Peyer's patch (tissue), 4 donors: ENCODE results near the gene EREG.

Source experiments
- POLR2A ChIP-seq, 2 donors: fragments of 450-650 bp; IDR thresholded peaks; one replicate each; pipeline ENCODE4 v1.5.1; 2017; ENCODE audit warnings: antibody characterized with exemption in 2 of 2, mild to moderate bottlenecking in 2 of 2, moderate library complexity in 2 of 2
- TF ChIP-seq, protein P1 (sequence below), 6 experiments: fragments of 450-650 bp in 4 of 6; fragments of 200-600 bp in 2 of 6; sonication (generic) in 1 of 6; IDR thresholded peaks; one replicate each; pipeline ENCODE4 v1.5.1; 2017 to 2019; ENCODE audit warnings: antibody characterized with exemption in 6 of 6, mild to moderate bottlenecking in 3 of 6, moderate library complexity in 1 of 6

GRCh38 chr4:74364256-74364651 lies 691 bp upstream of the EREG start:
- no peak for TF ChIP-seq POLR2A (IDR thresholded peaks at IDR 0.05)
- TF ChIP-seq, protein P1, sequence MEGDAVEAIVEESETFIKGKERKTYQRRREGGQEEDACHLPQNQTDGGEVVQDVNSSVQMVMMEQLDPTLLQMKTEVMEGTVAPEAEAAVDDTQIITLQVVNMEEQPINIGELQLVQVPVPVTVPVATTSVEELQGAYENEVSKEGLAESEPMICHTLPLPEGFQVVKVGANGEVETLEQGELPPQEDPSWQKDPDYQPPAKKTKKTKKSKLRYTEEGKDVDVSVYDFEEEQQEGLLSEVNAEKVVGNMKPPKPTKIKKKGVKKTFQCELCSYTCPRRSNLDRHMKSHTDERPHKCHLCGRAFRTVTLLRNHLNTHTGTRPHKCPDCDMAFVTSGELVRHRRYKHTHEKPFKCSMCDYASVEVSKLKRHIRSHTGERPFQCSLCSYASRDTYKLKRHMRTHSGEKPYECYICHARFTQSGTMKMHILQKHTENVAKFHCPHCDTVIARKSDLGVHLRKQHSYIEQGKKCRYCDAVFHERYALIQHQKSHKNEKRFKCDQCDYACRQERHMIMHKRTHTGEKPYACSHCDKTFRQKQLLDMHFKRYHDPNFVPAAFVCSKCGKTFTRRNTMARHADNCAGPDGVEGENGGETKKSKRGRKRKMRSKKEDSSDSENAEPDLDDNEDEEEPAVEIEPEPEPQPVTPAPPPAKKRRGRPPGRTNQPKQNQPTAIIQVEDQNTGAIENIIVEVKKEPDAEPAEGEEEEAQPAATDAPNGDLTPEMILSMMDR (IDR thresholded peaks at IDR 0.05), result no peak
